SU-DHL-6 (cell line): ENCODE measurements around the gene PRR14.

ENCODE experiments used
- CTCF ChIP-seq: fragments of 200-600 bp; sonication (generic); IDR thresholded peaks from one replicate; pipeline ENCODE4 v1.5.1; 2017; ENCODE audit warnings: antibody characterized with exemption, mild to moderate bottlenecking, low read length, moderate library complexity; ENCODE audit not compliant: insufficient read depth, poor library complexity, severe bottlenecking
- EZH2phosphoT487 ChIP-seq: fragments of 200-600 bp; sonication (generic), shearing (Covaris generic); conservative IDR thresholded peaks from 2 replicates; pipeline ENCODE4 v1.6.1; 2018; ENCODE audit warnings: mild to moderate bottlenecking, antibody characterized with exemption, low read length, moderate library complexity, mixed read lengths

- TF ChIP-seq CTCF (no peak), EZH2phosphoT487 (no peak)
Measured at GRCh38 chr16:30680326-30680725, 29.6 kb downstream of the PRR14 start.
